ENCODE data around the gene TWIST1.

The TWIST1 gene

GRCh38 chr7:19113002-19113350, 4.5 kb downstream of the TWIST1 start:
- DNase-seq, result no peak

GRCh38 chr7:19112274-19113001, 5.0 kb downstream of the TWIST1 start:
- no peak for DNase-seq

GRCh38 chr7:19111474-19112273, 5.8 kb downstream of the TWIST1 start:
- no peak for DNase-seq

- DNase-seq, result no peak
Measured at GRCh38 chr7:19110776-19111175, 6.7 kb downstream of the TWIST1 start.

GRCh38 chr7:19110026-19110730, 7.3 kb downstream of the TWIST1 start:
- DNase-seq, result no peak

- DNase-seq, result no peak
Measured at GRCh38 chr7:19109000-19109946, 8.2 kb downstream of the TWIST1 start.

GRCh38 chr7:19107356-19108146, 9.9 kb downstream of the TWIST1 start:
- DNase-seq, result no peak

- no peak for DNase-seq
Measured at GRCh38 chr7:19107081-19107355, 10.4 kb downstream of the TWIST1 start.

GRCh38 chr7:19106241-19107080, 11.0 kb downstream of the TWIST1 start:
- no peak for DNase-seq

- DNase-seq, result no peak
Measured at GRCh38 chr7:19105546-19105945, 11.9 kb downstream of the TWIST1 start.

- DNase-seq, result no peak
Measured at GRCh38 chr7:19104811-19105210, 12.6 kb downstream of the TWIST1 start.

GRCh38 chr7:19102884-19103283, 14.6 kb downstream of the TWIST1 start:
- no peak for DNase-seq

GRCh38 chr7:19101909-19102308, 15.5 kb downstream of the TWIST1 start:
- no peak for DNase-seq

GRCh38 chr7:19101472-19101871, 16.0 kb downstream of the TWIST1 start:
- no peak for DNase-seq

GRCh38 chr7:19099924-19100323, 17.5 kb downstream of the TWIST1 start:
- DNase-seq, result no peak

- no peak for DNase-seq
Measured at GRCh38 chr7:19099194-19099593, 18.2 kb downstream of the TWIST1 start.

GRCh38 chr7:19098510-19098909, 18.9 kb downstream of the TWIST1 start:
- DNase-seq, result no peak

GRCh38 chr7:19097165-19098055, 20.0 kb downstream of the TWIST1 start:
- no peak for DNase-seq

- no peak for DNase-seq
Measured at GRCh38 chr7:19095353-19095860, 22.0 kb downstream of the TWIST1 start.
